Transverse colon (tissue), 3 donors: ENCODE data around the gene GDE1.

ENCODE experiments used
- EP300 ChIP-seq: sonication (generic); formaldehyde crosslinking; IDR thresholded peaks from one replicate; pipeline ENCODE4 v1.6.1; 2017; ENCODE audit warnings: antibody characterized with exemption, low read depth
- POLR2A ChIP-seq: fragments of 450-650 bp; IDR thresholded peaks from one replicate; pipeline ENCODE4 v1.6.1; 2016; ENCODE audit warnings: antibody characterized with exemption, mild to moderate bottlenecking, moderate library complexity
- TF ChIP-seq, protein P1 (sequence below), 5 experiments: fragments of 200-600 bp in 3 of 5; fragments of 450-650 bp in 2 of 5; sonication (generic) in 3 of 5; IDR thresholded peaks; 1 replicate in 2 of 5; 2 replicates in 3 of 5; pipeline ENCODE4 v1.5.1; 2016 to 2017; ENCODE audit warnings: antibody characterized with exemption in 5 of 5, inconsistent platforms in 3 of 5, mild to moderate bottlenecking in 2 of 5, moderate library complexity in 1 of 5

DNA sequence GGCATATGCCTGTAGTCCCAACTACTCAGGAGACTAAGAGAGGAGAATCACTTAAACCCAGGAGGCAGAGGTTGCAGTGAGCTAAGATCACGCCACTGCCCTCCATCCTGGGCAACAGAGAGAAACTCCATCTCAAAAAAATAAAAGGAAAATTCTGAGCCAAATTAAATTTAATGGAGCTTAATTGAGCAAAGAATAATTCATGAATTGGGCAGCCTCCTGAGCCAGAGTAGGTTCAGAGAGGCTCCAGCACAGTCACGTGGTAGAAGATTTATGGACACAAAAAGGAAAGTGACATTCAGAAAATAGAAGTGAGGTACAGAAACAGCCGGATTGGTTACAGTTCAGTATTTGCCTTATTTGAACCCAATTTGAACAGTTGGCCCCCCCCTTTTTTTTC lies 44.5 kb upstream of the GDE1 start:
- TF ChIP-seq, protein P1, sequence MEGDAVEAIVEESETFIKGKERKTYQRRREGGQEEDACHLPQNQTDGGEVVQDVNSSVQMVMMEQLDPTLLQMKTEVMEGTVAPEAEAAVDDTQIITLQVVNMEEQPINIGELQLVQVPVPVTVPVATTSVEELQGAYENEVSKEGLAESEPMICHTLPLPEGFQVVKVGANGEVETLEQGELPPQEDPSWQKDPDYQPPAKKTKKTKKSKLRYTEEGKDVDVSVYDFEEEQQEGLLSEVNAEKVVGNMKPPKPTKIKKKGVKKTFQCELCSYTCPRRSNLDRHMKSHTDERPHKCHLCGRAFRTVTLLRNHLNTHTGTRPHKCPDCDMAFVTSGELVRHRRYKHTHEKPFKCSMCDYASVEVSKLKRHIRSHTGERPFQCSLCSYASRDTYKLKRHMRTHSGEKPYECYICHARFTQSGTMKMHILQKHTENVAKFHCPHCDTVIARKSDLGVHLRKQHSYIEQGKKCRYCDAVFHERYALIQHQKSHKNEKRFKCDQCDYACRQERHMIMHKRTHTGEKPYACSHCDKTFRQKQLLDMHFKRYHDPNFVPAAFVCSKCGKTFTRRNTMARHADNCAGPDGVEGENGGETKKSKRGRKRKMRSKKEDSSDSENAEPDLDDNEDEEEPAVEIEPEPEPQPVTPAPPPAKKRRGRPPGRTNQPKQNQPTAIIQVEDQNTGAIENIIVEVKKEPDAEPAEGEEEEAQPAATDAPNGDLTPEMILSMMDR (IDR thresholded peaks at IDR 0.05) = no peak
- no peak for TF ChIP-seq POLR2A
- no peak for TF ChIP-seq EP300
